Activated CD8-positive, alpha-beta T cell treated with anti-CD3 and anti-CD28 coated beads for 36 hours (primary cell): ENCODE measurements around the gene TAF4B. TPM values are rescaled to one million over a fixed set of nuclear protein-coding genes. Genes with fewer than 3 reads are reported as not detected.
"Not testable (repeated sequence)": the region's sequence is repeated elsewhere in the genome, so short reads cannot be mapped to it uniquely, and the experiment has no call there.

Experiments used
- ATAC-seq: fragments of 200-7000 bp; cut with Tn5 transposase; one replicate; pipeline ENCODE4 v1.10.0; 2021; ENCODE audit warnings: mild to moderate bottlenecking, moderate library complexity
- CTCF ChIA-PET: fragments of 350-600 bp; sonication (Branson Sonifier 250); formaldehyde crosslinking; loops from one replicate; lab custom pipeline; 2021; ENCODE audit warnings: antibody characterized with exemption; lab: Charles Lee
- POLR2A ChIA-PET: fragments of 350-600 bp; sonication (Branson Sonifier 250); formaldehyde crosslinking; loops from one replicate; lab custom pipeline; 2021; ENCODE audit warnings: antibody characterized with exemption; lab: Charles Lee
- DNase-seq: peaks from one replicate; pipeline ENCODE4 v3.0.0-alpha.2; 2020
- H3K27ac Mint-ChIP-seq: one replicate; pipeline ENCODE4 v1.8.0; 2021; ENCODE audit warnings: mild to moderate bottlenecking, mixed read lengths
- H3K27me3 Mint-ChIP-seq: one replicate; pipeline ENCODE4 v1.8.0; 2021; ENCODE audit warnings: mixed read lengths
- H3K36me3 Mint-ChIP-seq: one replicate; pipeline ENCODE4 v1.8.0; 2021; ENCODE audit warnings: low read depth, mixed read lengths
- H3K4me1 Mint-ChIP-seq: one replicate; pipeline ENCODE4 v1.8.0; 2021; ENCODE audit warnings: low read depth, mixed read lengths
- H3K4me3 Mint-ChIP-seq: one replicate; pipeline ENCODE4 v1.8.0; 2021; ENCODE audit warnings: mild to moderate bottlenecking, moderate library complexity, mixed read lengths
- H3K9me3 Mint-ChIP-seq: one replicate; pipeline ENCODE4 v1.8.0; 2021; ENCODE audit warnings: mixed read lengths
- CTCF ChIP-seq: fragments of 200-600 bp; IDR thresholded peaks from one replicate; pipeline ENCODE4 v1.8.0; 2022; ENCODE audit warnings: antibody characterized with exemption, mild to moderate bottlenecking
- intact Hi-C: fragments of 100-400 bp; cut with micrococcal nuclease; formaldehyde crosslinking; loops from one replicate; pipeline ENCODE4 v1.10.0; 2022
- total RNA-seq, 2 experiments: library from RNA; stranded (reverse); gene quantifications; one replicate each; pipeline ENCODE4 v1.2.3, GENCODE V29; 2021

TAF4B gene
- total RNA-seq, 2 experiments from 2014 or later, result 14.7 to 15.1 TPM

GRCh38 chr18:26376105-26376504 is 149.9 kb downstream of the TAF4B start:
- no peaks in the 10 kb centered on the region for H3K9me3 Mint-ChIP-seq
- no peak overlapping the region for H3K27ac Mint-ChIP-seq
- CTCF ChIA-PET, result no interaction called here
- intact Hi-C loops, result no loop called here
- no peaks in the 10 kb centered on the region for H3K4me1 Mint-ChIP-seq
- H3K4me3 Mint-ChIP-seq, result no peak overlapping the region
- no peak for ATAC-seq
- peaks cover 10% of the 10 kb centered on the region for H3K36me3 Mint-ChIP-seq
- H3K27me3 Mint-ChIP-seq, result no peaks in the 10 kb centered on the region
- DNase-seq, result no peak
- POLR2A ChIA-PET, result no interaction called here
- TF ChIP-seq CTCF, result no peak

- CTCF ChIA-PET, result no interaction called here
- no peak overlapping the region for H3K4me3 Mint-ChIP-seq
- POLR2A ChIA-PET, result no interaction called here
- H3K27me3 Mint-ChIP-seq, result no peaks in the 10 kb centered on the region
- ATAC-seq, result no peak
- no peak for TF ChIP-seq CTCF
- DNase-seq, result no peak
- no peaks in the 10 kb centered on the region for H3K9me3 Mint-ChIP-seq
- no peaks in the 10 kb centered on the region for H3K4me1 Mint-ChIP-seq
- H3K27ac Mint-ChIP-seq, result no peak overlapping the region
- intact Hi-C loops, result no loop called here
- H3K36me3 Mint-ChIP-seq, result peaks cover 10% of the 10 kb centered on the region
Observed at GRCh38 chr18:26378701-26379100, 152.5 kb downstream of the TAF4B start.

- ChIA-PET POLR2A (interaction anchor here (0.6 kb wide), 1 partner anchor 145 kb away, joined by 3 read pairs; no protein-coding TSS in a partner anchor), CTCF (interaction anchor here (0.6 kb wide), 1 partner anchor 13 kb away, joined by 3 read pairs; no protein-coding TSS in a partner anchor)
- H3K36me3 Mint-ChIP-seq, intact Hi-C loops, H3K4me1 Mint-ChIP-seq, DNase-seq, H3K27ac Mint-ChIP-seq, ATAC-seq, H3K27me3 Mint-ChIP-seq, H3K4me3 Mint-ChIP-seq, H3K9me3 Mint-ChIP-seq: not testable (repeated sequence)
Observed at GRCh38 chr18:26381555-26381954, 155.3 kb downstream of the TAF4B start.

- no peak overlapping the region for H3K27ac Mint-ChIP-seq
- no peaks in the 10 kb centered on the region for H3K27me3 Mint-ChIP-seq
- DNase-seq (peak; percentile 2), ATAC-seq (peak; percentile 65)
- TF ChIP-seq CTCF, result peak; percentile 79
- H3K36me3 Mint-ChIP-seq, result peaks cover 7% of the 10 kb centered on the region
- no peaks in the 10 kb centered on the region for H3K9me3 Mint-ChIP-seq
- ChIA-PET POLR2A (no interaction called here), CTCF (interaction anchor here (0.6 to 2.3 kb wide), 32 partner anchors 8 to 1076 kb away, joined by 3 to 17 read pairs (median 4); no protein-coding TSS in a partner anchor)
- intact Hi-C loops, result no loop called here
- no peak overlapping the region for H3K4me3 Mint-ChIP-seq
- no peaks in the 10 kb centered on the region for H3K4me1 Mint-ChIP-seq
Observed at GRCh38 chr18:26383454-26384270, 157.4 kb downstream of the TAF4B start.

GRCh38 chr18:26386002-26386401 is 159.8 kb downstream of the TAF4B start:
- H3K4me1 Mint-ChIP-seq, result no peaks in the 10 kb centered on the region
- POLR2A ChIA-PET, result no interaction called here
- DNase-seq, result no peak
- CTCF ChIA-PET, result no interaction called here
- ATAC-seq, result no peak
- H3K36me3 Mint-ChIP-seq, result peaks cover 20% of the 10 kb centered on the region
- TF ChIP-seq CTCF, result no peak
- no peak overlapping the region for H3K27ac Mint-ChIP-seq
- intact Hi-C loops, result no loop called here
- no peaks in the 10 kb centered on the region for H3K9me3 Mint-ChIP-seq
- H3K4me3 Mint-ChIP-seq, result no peak overlapping the region
- no peaks in the 10 kb centered on the region for H3K27me3 Mint-ChIP-seq
